Suprapubic skin (tissue), 4 donors: ENCODE results near the gene NAALADL2. TPM values are rescaled to one million over a fixed set of nuclear protein-coding genes. Genes with fewer than 3 reads are reported as not detected.

ENCODE experiments used
- DNase-seq, 2 donors: peaks; one replicate each; pipeline ENCODE4 v3.0.0-alpha.2; 2019; ENCODE audit warnings: low spot score in 2 of 2
- H3K27ac ChIP-seq: fragments of 200-600 bp; sonication (generic); one replicate; pipeline ENCODE4 v1.5.1; 2019
- H3K27me3 ChIP-seq: fragments of 200-600 bp; sonication (generic); one replicate; pipeline ENCODE4 v1.5.1; 2019
- H3K36me3 ChIP-seq: fragments of 200-600 bp; sonication (generic); one replicate; pipeline ENCODE4 v1.5.1; 2019
- H3K4me1 ChIP-seq: fragments of 200-600 bp; sonication (generic); one replicate; pipeline ENCODE4 v1.5.1; 2019
- H3K4me3 ChIP-seq: fragments of 200-600 bp; sonication (generic); one replicate; pipeline ENCODE4 v1.5.1; 2019; ENCODE audit warnings: mild to moderate bottlenecking
- H3K9me3 ChIP-seq: fragments of 200-600 bp; sonication (generic); one replicate; pipeline ENCODE4 v1.5.1; 2019
- EP300 ChIP-seq: sonication (generic); formaldehyde crosslinking; IDR thresholded peaks from one replicate; pipeline ENCODE4 v1.6.1; 2017; ENCODE audit warnings: antibody characterized with exemption
- POLR2A ChIP-seq, 2 donors: fragments of 450-650 bp; IDR thresholded peaks; one replicate each; pipeline ENCODE4 v1.6.1; 2017; ENCODE audit warnings: antibody characterized with exemption in 2 of 2, mild to moderate bottlenecking in 2 of 2, moderate library complexity in 2 of 2
- POLR2AphosphoS5 ChIP-seq, 3 donors: sonication (generic); formaldehyde crosslinking; IDR thresholded peaks; one replicate each; pipeline ENCODE4 v1.6.1; 2017; ENCODE audit warnings: antibody characterized with exemption in 3 of 3
- WGBS: methylation state at CpG from one replicate; pipeline ENCODE4 v1.1.5; 2018; 5-methylcytosine and 5-hydroxymethylcytosine counted together
- total RNA-seq, 4 donors: library from RNA; depleted of rRNA; stranded (reverse); fragments of >200 nt; gene quantifications; one replicate each; pipeline ENCODE4 v1.1.0, GENCODE V29; 2016
- TF ChIP-seq, protein P1 (sequence below), 2 donors: fragments of 200-600 bp in 1 of 2; fragments of 450-650 bp in 1 of 2; sonication (generic) in 1 of 2; IDR thresholded peaks; one replicate each; pipeline ENCODE4 v1.5.1; 2016 to 2019; ENCODE audit warnings: antibody characterized with exemption in 2 of 2, mild to moderate bottlenecking in 1 of 2, moderate library complexity in 1 of 2

The NAALADL2 gene
- total RNA-seq, 4 donors from 2014 or later, result 4.0 to 10.5 (median 8.5) TPM

DNA sequence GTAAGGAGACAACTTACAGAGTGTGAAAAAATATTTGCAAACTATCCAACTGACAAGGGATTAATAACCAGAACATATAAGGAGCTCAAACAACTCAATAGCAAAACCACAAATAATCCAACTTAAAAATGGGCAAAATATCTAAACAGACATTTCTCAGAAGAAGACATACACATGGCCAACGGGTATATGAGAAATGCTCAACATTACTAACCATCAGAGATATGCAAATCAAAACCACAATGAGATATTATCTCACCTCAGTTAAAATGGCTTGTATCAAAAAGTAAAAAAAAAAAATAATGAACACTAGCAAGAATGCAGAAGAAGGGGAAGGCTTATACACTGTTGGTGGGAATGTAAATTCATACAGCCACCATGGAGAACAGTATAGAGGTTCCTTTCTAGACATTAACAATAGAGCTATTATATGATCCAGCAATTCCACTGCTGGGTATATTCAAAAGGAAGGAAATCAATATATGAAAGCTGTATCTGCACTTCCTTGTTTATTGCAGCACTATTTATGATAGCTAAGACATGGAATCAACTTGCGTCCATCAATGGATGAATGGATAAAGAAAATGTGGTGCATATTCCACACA is 998.6 kb downstream of the NAALADL2 start:
- H3K9me3 ChIP-seq, result no peaks in the 10 kb centered on the region
- no peaks in the 10 kb centered on the region for H3K4me1 ChIP-seq
- no peak for DNase-seq
- H3K27ac ChIP-seq, result no peak overlapping the region
- no peaks in the 10 kb centered on the region for H3K27me3 ChIP-seq
- WGBS, result 59% methylated on average over 2 of the region's 2 CpGs
- TF ChIP-seq EP300 (no peak), POLR2AphosphoS5 (IDR thresholded peaks at IDR 0.05) (no peak), POLR2A (IDR thresholded peaks at IDR 0.05) (no peak)
- TF ChIP-seq, protein P1, sequence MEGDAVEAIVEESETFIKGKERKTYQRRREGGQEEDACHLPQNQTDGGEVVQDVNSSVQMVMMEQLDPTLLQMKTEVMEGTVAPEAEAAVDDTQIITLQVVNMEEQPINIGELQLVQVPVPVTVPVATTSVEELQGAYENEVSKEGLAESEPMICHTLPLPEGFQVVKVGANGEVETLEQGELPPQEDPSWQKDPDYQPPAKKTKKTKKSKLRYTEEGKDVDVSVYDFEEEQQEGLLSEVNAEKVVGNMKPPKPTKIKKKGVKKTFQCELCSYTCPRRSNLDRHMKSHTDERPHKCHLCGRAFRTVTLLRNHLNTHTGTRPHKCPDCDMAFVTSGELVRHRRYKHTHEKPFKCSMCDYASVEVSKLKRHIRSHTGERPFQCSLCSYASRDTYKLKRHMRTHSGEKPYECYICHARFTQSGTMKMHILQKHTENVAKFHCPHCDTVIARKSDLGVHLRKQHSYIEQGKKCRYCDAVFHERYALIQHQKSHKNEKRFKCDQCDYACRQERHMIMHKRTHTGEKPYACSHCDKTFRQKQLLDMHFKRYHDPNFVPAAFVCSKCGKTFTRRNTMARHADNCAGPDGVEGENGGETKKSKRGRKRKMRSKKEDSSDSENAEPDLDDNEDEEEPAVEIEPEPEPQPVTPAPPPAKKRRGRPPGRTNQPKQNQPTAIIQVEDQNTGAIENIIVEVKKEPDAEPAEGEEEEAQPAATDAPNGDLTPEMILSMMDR (IDR thresholded peaks at IDR 0.05), result no peak
- no peak overlapping the region for H3K4me3 ChIP-seq
- no peaks in the 10 kb centered on the region for H3K36me3 ChIP-seq
